EL (cell line): ENCODE data around the gene TLE6.
"Not testable (repeated sequence)": the region's sequence is repeated elsewhere in the genome, so short reads cannot be mapped to it uniquely, and the experiment has no call there.

Source experiments
- DNase-seq: peaks from one replicate; pipeline ENCODE4 v3.0.0-alpha.2; 2016

Gene TLE6

DNA sequence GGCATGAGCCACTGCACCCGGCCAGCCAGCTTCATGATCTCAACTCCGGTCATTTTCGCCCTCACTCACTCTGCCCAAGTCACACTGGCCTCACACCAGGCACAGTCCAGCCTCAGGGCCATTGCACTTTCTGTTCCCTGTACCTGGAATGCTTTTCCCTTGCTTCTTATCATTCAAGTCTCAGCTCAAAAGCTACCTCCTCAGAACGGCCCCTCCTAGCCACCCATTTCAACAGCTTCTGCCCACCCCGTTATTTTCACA lies 54.2 kb downstream of the TLE6 start:
- DNase-seq, result no peak

DNA sequence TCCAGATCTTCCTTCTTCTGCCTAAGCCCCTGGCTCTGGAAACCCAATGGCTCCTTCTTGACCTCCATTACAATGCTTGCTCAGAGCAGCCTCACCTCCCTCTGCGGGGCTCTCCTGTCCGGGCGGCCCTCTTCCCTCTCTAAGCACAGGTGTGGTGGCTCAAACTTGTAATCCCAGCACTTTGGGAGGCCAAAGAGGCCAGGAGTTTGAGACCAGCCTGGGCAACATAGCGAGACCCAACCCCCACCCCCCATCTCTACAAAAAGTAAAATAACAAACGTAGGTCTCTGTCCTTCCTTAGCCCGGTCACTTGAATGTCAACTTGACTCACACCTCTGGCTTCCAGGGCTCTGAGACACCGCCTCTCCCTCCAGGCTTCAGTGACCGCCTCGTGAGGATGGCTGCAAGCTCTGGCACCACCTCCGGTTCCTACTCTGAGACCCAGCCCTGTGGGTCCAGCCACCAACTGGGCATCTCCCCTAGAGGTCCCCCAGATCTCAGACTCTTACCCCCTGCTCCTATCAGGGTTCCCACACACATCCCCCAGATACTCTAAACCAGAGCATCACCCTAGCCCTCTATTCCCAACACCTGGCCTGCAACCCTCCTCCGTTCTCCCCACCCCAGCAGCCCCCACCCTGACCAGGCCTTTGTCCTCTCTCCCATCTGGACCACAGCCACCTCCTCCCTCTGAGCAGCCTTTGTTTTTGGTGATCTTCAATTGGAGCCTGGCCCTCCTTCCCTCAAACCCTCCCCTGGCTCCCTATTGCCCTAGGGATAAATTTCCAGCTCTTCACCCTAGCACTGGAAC lies 56.4 kb downstream of the TLE6 start:
- DNase-seq, result no peak

DNA sequence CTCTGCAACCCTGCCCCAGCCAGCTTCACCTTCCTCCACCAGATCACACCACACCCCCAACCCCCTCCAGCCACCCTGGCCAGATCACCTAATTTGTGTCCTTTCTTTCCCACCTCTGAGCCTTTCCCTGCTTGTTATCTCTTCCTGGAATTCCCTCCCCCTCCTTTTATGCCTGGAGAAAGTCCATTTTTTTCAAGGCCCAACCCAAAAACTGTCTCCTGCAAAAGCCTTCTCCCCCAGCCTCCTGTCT lies 57.0 kb downstream of the TLE6 start:
- DNase-seq, result no peak

DNA sequence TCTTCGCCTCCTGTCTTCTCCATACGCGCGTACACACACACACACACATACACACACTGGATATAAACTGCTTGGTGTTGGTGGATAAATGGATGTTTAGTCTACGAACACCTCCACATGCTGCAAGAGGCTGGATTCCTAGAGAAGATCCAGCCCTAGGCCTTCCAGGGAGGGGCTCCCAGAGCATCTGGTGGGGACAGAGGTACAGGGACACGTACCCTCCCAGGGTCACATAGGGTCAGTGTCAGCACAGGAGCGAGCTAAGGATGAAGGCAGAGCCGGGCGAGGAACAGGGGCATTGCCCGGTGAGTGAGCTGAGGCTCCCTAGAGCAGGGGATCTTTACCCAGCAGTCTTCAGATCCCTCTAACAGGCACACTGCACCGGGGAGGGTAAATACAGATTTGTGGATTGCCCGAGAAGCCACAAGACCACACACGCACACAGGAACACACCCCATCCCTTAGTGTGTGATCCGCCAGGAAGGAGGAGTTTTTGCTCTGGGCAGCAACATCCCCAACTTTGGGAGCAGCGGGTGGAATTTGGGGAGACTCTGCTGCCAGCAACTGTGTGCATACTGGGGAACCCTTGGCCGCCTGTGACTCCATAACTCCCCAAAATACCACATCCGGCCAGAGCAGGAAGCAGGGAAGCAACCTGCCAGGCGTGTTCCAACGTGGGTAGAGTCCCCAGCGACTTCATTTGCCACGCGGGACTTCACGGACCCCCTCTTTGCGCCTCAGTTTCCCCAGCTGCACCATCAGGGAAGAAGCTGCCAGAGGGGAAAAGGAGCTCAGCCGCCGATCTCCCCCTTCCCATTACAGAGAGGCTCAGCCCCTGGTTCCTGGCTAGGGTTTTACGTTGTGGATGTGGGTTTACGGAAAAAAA lies 57.5 kb downstream of the TLE6 start:
- DNase-seq, result peak; percentile 55

DNA sequence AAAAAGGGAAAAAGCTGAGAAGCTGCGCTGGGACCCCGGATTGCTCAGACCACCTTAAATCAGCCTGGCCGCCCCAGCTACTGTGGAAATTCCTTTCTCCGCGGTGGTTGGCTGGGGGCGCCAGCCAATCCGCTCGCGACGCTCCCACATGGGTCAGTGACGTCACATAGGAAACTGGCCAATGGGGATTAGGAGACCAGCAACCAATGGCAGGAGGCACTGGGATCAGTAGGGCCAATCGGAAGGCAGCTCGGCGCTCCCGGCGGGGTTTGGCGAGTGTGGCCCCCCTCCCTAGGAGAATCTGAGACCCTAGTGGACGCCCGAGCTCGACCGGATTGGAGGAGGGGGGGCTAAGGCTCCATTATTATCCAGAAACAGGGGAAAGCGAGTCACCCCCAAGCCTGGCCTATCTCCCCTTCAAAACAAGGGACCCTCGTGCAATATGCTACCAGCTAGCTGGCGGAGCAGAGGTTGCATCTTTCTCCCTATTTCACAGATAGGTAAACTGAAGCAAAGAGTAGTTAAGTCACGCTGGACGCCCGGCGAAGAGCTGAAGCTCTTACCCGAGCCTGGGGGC lies 58.3 kb downstream of the TLE6 start:
- DNase-seq, result peak; percentile 99

DNA sequence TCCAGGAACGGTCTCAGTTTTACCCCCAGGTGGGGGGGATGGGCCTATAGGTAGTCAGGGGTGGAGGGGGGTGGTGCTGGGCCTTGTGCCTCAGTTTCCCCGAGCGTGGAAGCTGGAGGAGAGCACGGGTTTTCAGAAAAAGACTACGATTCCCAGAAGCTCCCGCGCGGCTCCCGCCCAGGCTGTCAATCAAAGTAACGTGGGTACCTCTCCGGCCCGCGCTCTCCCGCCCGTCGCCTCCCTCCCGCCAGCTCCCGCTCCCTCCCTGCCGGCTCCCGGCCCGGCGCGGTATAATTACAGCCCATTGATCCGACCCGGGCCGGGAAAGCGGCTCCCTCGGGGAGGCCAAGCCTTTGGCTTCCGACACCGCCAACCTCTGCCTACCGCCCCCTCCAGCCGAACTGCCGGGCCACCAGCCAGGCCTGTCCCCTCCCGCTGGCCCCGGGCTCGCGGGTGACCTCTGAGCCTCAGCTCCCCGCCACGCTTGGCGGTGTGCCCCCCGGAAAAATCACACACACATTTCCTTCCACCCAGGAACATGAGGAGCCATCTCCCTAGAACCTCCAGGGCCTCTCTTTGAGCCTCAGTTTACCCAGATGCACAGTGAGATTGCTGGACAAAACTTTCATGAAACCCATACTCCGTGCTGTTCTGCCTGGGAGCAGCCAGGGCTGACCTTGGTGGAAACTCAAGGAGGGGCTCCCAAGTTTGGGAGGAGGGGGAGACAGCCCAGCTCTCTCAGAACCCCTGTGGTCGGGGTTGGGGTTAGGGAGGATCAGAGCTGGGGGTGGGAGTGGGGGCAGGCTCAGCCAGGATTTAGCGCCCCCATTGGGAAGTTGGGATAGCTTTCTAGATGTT lies 59.0 kb downstream of the TLE6 start:
- DNase-seq, result peak; percentile 91

DNA sequence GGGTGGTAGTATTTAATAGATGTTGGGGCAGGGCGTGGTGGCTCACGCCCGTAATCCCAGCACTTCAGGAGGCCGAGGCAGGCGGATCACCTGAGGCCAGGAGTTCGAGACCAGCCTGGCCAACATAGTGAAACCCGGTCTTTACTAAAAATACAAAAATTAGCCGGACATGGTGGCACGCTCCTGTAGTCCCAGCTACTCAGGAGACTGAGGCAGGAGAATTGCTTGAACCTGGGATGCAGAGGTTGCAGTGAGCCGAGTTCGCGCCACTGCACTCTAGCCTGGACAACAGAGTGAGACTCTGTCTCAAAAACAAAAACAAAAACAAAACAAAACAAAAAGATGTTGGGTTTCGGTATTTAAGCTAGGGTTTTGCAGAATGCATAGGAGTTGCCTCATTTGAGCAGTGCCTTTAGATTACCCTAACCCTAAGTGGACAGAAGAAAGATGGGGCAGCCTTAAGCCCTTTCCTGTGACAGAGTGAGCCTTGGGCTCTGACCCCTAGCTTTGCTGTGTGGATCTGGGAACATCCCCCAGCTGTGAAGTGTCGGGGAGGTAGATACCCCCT lies 59.7 kb downstream of the TLE6 start:
- not testable (repeated sequence) for DNase-seq

DNA sequence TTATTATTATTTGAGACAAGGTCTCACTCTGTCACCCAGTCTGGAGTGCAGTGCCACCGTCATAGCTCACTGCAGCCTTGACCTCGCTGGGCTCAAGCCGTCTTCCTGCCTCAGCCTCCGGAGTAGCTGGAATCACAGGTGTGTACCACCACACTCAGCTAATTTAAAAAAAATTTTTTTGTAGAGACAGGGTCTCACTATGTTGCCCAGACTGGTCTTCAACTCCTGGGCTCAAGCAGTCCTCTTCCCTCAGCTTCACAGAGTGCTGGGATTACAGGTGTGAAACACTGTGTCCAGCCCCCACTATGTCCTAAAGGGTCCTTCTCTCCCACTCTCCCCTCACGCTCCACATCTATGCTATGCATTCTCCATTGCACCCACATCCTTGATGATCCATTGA lies 60.9 kb downstream of the TLE6 start:
- DNase-seq, result no peak

DNA sequence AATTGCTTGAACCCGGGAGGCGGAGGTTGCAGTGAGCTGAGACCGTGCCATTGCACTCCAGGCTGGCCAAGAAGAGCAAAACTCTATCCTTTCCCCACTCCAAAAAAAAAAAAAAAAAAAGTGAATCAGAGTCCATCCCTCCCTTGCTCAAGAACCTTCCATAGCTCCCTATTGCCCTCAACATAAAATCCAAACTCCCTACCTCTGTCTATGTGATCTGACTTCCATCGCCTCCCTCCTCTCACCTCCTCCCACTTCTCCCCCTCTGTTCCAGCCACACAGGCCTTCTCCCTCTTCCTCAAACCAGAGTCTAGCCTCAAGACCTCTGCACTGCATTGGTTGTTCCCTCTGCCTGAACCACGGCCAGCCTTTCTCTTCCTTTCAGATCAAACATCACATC lies 61.8 kb downstream of the TLE6 start:
- DNase-seq, result no peak

DNA sequence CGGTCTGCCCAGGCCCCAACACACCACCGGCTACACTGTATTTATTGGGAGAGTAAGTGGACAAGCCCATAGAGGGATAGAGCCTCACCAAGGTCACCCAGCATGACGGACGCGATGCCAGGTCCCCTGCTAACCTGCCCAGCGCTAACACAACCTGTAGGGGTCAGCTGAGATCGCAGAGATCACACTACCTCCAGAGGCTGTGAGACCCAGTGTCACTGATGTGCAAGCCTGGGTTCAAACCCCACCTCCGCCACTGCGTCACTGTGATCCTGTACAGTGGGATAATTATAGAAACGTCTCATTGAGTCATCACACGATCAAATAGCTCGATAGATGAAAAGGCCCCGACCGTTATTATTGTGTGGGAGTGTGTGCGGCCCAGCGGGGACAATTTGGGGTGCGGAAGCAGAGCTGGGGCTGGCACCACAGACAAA lies 62.3 kb downstream of the TLE6 start:
- no peak for DNase-seq

DNA sequence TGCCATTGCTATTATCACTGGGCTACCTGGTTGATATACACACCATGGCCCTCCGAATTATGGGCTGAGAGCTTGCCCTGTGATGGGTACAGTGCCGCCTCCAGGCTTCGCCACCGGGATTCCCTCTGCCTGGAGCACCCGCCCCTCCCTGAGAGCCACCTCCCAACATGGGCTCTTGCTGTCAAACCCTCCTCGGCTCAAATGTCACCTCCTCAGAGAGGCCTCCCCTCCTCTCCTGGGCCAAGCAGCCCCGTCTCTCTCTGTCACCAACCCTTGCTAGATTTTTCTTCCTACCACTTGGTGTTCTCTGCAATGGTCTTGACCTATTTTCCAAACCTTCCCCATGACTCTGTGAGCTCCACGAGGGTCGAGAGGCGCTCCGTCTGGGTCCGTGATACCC lies 64.0 kb downstream of the TLE6 start:
- DNase-seq, result no peak

DNA sequence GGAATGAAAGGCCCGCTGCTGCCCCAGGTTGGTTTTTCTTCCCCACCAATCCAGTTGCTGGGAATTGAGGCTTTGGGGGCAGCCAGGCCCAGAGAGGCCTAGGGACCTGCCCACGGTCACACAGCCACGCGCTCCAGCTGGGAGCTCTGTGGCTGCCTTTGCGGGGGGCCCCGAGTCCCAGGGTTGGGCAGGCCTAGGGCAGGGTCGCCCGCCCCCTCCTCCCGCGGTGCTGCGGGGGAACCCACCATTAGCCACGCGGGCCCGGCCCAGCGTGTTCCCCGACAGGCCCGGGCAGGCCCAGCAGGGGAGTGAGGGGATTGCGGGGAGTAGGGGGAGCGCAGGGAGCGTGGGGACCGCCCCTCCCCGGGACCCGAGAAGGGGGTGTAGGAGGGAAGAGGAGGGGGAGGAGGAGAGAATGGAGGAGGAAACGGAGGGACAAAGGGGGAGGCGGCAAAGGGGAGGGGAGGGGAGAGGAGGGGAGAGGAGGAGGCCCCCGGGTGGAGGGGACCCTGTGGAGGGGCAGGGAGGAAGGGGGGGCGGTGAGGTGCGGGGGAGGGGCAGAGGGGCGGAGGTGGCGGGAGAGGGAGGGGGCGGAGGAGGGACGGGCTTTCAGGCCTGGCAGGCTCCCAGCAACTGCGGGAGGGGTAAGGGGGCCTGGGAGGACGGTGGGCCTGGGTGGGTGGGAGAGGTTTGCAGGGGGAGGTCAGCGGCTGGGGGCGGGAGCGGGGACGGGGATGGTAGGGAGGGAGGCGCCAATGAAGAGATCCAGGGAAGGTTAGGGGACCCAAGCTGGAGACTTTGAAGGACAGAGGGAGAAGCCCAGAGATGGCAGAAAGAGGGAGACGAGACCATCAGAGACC lies 64.6 kb downstream of the TLE6 start:
- DNase-seq, result no peak

DNA sequence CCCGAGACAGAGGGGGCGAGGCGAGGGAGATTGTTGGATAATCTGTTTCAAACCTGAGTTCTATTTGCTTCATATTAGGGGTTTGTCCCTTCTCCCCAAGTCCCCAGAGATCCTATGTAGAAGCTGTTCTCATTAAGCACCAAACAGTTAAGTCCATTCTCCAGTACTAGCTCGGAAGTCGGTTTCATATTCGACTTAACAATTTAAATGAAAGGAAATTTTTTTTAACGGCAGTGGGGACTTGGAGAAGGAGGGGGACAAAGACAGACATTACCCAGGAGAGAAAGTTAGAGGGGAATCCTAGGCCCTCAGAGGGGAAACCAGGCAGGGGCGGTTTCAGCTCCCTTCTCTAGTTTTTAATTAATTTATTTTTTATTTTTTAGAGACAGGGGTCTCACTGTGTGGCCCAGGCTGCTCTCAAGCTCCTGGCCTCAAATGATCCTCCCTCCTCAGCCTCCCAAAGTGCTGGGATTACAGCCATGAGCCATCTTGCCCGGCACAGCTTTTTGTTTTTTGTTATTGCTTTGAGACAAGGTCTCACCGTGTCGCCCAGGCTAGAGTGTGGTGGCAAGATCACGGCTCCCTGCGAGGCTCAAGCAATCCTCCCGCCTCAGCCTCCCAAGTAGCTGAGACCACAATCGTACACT lies 65.4 kb downstream of the TLE6 start:
- DNase-seq, result no peak
